ENCODE data around the gene ACSF2.

- TF ChIP-seq CTCF (IDR thresholded peaks at IDR 0.05) (no peak), POLR2A (IDR thresholded peaks at IDR 0.05) (no peak), POLR2AphosphoS5 (IDR thresholded peaks at IDR 0.05) (peak; percentile 75)
These were observed 2.4 kb upstream of the ACSF2 start for GRCh38 chr17:50423553-50424159.
